ENCODE data around the gene KCNK2.

The KCNK2 gene

GRCh38 chr1:215082532-215083382, at the start of gene KCNK2:
TSS of gene KCNK2 (plus strand) at chr1:215082737. CDS start at chr1:215083386, 649 bp downstream.
- DNase-seq (ENCODE audit: low read depth) = no peak

- DNase-seq (ENCODE audit: low read depth) = no peak
Observed at GRCh38 chr1:215032911-215033526, 49.5 kb upstream of the KCNK2 start.

GRCh38 chr1:215040190-215040589, 42.3 kb upstream of the KCNK2 start:
- no peak for DNase-seq (ENCODE audit: low read depth)

GRCh38 chr1:215043401-215043800, 39.1 kb upstream of the KCNK2 start:
- DNase-seq (ENCODE audit: low read depth) = no peak

- no peak for DNase-seq (ENCODE audit: low read depth)
Observed at GRCh38 chr1:215044151-215044550, 38.4 kb upstream of the KCNK2 start.

- DNase-seq (ENCODE audit: low read depth) = no peak
Observed at GRCh38 chr1:215045698-215046308, 36.7 kb upstream of the KCNK2 start.

- no peak for DNase-seq (ENCODE audit: low read depth)
Observed at GRCh38 chr1:215052256-215053015, 30.1 kb upstream of the KCNK2 start.

- DNase-seq (ENCODE audit: low read depth) = no peak
Observed at GRCh38 chr1:215054266-215054665, 28.3 kb upstream of the KCNK2 start.

- DNase-seq (ENCODE audit: low read depth) = no peak
Observed at GRCh38 chr1:215055281-215055935, 27.1 kb upstream of the KCNK2 start.

- DNase-seq (ENCODE audit: low read depth) = no peak
Observed at GRCh38 chr1:215056584-215056983, 26.0 kb upstream of the KCNK2 start.

GRCh38 chr1:215059947-215060346, 22.6 kb upstream of the KCNK2 start:
- no peak for DNase-seq (ENCODE audit: low read depth)

- DNase-seq (ENCODE audit: low read depth) = no peak
Observed at GRCh38 chr1:215064327-215064726, 18.2 kb upstream of the KCNK2 start.

- no peak for DNase-seq (ENCODE audit: low read depth)
Observed at GRCh38 chr1:215071078-215071477, 11.5 kb upstream of the KCNK2 start.

- no peak for DNase-seq (ENCODE audit: low read depth)
Observed at GRCh38 chr1:215076322-215076721, 6.2 kb upstream of the KCNK2 start.

- no peak for DNase-seq (ENCODE audit: low read depth)
Observed at GRCh38 chr1:215079456-215079855, 3.1 kb upstream of the KCNK2 start.

GRCh38 chr1:215081661-215082531, 641 bp upstream of the KCNK2 start:
- DNase-seq (ENCODE audit: low read depth) = no peak

- no peak for DNase-seq (ENCODE audit: low read depth)
Observed at GRCh38 chr1:215083383-215083961, 935 bp downstream of the KCNK2 start.

- no peak for DNase-seq (ENCODE audit: low read depth)
Observed at GRCh38 chr1:215084621-215085020, 2.1 kb downstream of the KCNK2 start.

GRCh38 chr1:215087603-215088002, 5.1 kb downstream of the KCNK2 start:
- no peak for DNase-seq (ENCODE audit: low read depth)

GRCh38 chr1:215094381-215094780, 11.8 kb downstream of the KCNK2 start:
- DNase-seq (ENCODE audit: low read depth) = no peak
